Naive thymus-derived CD4-positive, alpha-beta T cell (primary cell): ENCODE results near the gene ADGRL1. TPM values are rescaled to one million over a fixed set of nuclear protein-coding genes. Genes with fewer than 3 reads are reported as not detected.
"Not testable (repeated sequence)": the region's sequence is repeated elsewhere in the genome, so short reads cannot be mapped to it uniquely, and the experiment has no call there.

Source experiments
- ATAC-seq: fragments of 150-1000 bp; cut with Tn5 transposase; 2 replicates; pipeline ENCODE4 v1.10.0; 2021; ENCODE audit warnings: mild to moderate bottlenecking, moderate library complexity
- CTCF ChIA-PET: fragments of 350-600 bp; sonication (Branson Sonifier 250); formaldehyde crosslinking; loops from one replicate; lab custom pipeline; 2021; ENCODE audit warnings: antibody characterized with exemption; lab: Charles Lee
- POLR2A ChIA-PET: fragments of 350-600 bp; sonication (Branson Sonifier 250); formaldehyde crosslinking; loops from one replicate; lab custom pipeline; 2021; ENCODE audit warnings: antibody characterized with exemption, inconsistent platforms; lab: Charles Lee
- DNase-seq, 9 donors: peaks; one replicate each; pipeline versions ENCODE4 v3.0.0 to v3.0.0-alpha.2; 2020 to 2022; ENCODE audit warnings: mixed read lengths in 1 of 9
- H3K27ac ChIP-seq: one replicate; pipeline ENCODE4 v1.7.0; 2013; ENCODE audit warnings: mild to moderate bottlenecking, low read depth, low read length, moderate library complexity
- H3K27me3 ChIP-seq, 2 donors: one replicate each; pipeline ENCODE4 v1.7.0; 2013; ENCODE audit warnings: low read length in 2 of 2, mild to moderate bottlenecking in 2 of 2, moderate library complexity in 2 of 2; ENCODE audit not compliant: control insufficient read depth in 2 of 2, insufficient read depth in 2 of 2
- H3K36me3 ChIP-seq, 3 experiments: 1 replicate in 2 of 3; 2 replicates in 1 of 3; pipeline ENCODE4 v1.7.0; 2013; ENCODE audit warnings: low read length in 3 of 3, mild to moderate bottlenecking in 3 of 3, moderate library complexity in 1 of 3; ENCODE audit not compliant: insufficient read depth in 3 of 3, control insufficient read depth in 2 of 3
- H3K4me1 ChIP-seq, 2 donors: one replicate each; pipeline ENCODE4 v1.7.0; 2013; ENCODE audit warnings: low read length in 2 of 2, mild to moderate bottlenecking in 2 of 2, moderate library complexity in 1 of 2; ENCODE audit not compliant: control insufficient read depth in 2 of 2, insufficient read depth in 2 of 2
- H3K4me3 ChIP-seq: 2 replicates; pipeline ENCODE4 v1.7.0; 2013; ENCODE audit warnings: mild to moderate bottlenecking, low read length
- H3K9me3 ChIP-seq, 3 experiments: 1 replicate in 2 of 3; 2 replicates in 1 of 3; pipeline ENCODE4 v1.7.0; 2013; ENCODE audit warnings: low read length in 3 of 3; ENCODE audit not compliant: control insufficient read depth in 2 of 3
- H3K27ac Mint-ChIP-seq, 9 donors: one replicate each; pipeline ENCODE4 v1.8.0; 2020 to 2022; ENCODE audit warnings: mixed read lengths in 9 of 9, mild to moderate bottlenecking in 8 of 9, moderate library complexity in 5 of 9, inconsistent platforms in 2 of 9
- H3K27me3 Mint-ChIP-seq, 5 donors: one replicate each; pipeline ENCODE4 v1.8.0; 2021 to 2022; ENCODE audit warnings: mixed read lengths in 5 of 5, mild to moderate bottlenecking in 1 of 5
- H3K36me3 Mint-ChIP-seq, 5 donors: one replicate each; pipeline ENCODE4 v1.8.0; 2020 to 2022; ENCODE audit warnings: mixed read lengths in 5 of 5, mild to moderate bottlenecking in 3 of 5, inconsistent platforms in 1 of 5
- H3K4me1 Mint-ChIP-seq, 7 donors: one replicate each; pipeline ENCODE4 v1.8.0; 2020 to 2022; ENCODE audit warnings: mixed read lengths in 7 of 7, mild to moderate bottlenecking in 3 of 7, inconsistent platforms in 1 of 7
- H3K4me3 Mint-ChIP-seq, 10 donors: one replicate each; pipeline ENCODE4 v1.8.0; 2020 to 2022; ENCODE audit warnings: mild to moderate bottlenecking in 10 of 10, mixed read lengths in 10 of 10, moderate library complexity in 6 of 10, inconsistent platforms in 2 of 10
- H3K9me3 Mint-ChIP-seq, 11 donors: one replicate each; pipeline ENCODE4 v1.8.0; 2020 to 2022; ENCODE audit warnings: mixed read lengths in 11 of 11, mild to moderate bottlenecking in 4 of 11, inconsistent platforms in 1 of 11, moderate library complexity in 1 of 11
- intact Hi-C, 2 donors: fragments of 100-400 bp; cut with micrococcal nuclease; formaldehyde crosslinking; loops; one replicate each; pipeline ENCODE4 v1.15.1; 2023
- polyA plus RNA-seq, 2 donors: library from polyadenylated mRNA; unstranded; fragments of 300-500 nt; fragmentation: Illumina TruSeq; gene quantifications; one replicate each; pipeline ENCODE4 v1.2.3, GENCODE V29; 2021
- total RNA-seq, 6 experiments: library from RNA in 5 of 6; stranded (reverse) in 5 of 6; gene quantifications; 1 replicate in 5 of 6; 2 replicates in 1 of 6; pipeline ENCODE4 v1.2.3 and lab custom pipeline; 2021 to 2026

The ADGRL1 gene
- total and polyA plus RNA-seq, 7 experiments from 2014 or later: 0.72 to 39.4 (median 31.1) TPM

GRCh38 chr19:14243718-14244117, 37.7 kb upstream of the ADGRL1 start:
- H3K4me1 ChIP-seq, H3K9me3 ChIP-seq, H3K27ac Mint-ChIP-seq, H3K4me3 ChIP-seq, CTCF ChIA-PET, H3K36me3 ChIP-seq, H3K4me1 Mint-ChIP-seq, H3K27ac ChIP-seq, ATAC-seq, H3K9me3 Mint-ChIP-seq, H3K27me3 Mint-ChIP-seq, intact Hi-C loops, H3K4me3 Mint-ChIP-seq, H3K27me3 ChIP-seq, POLR2A ChIA-PET, H3K36me3 Mint-ChIP-seq, DNase-seq: not testable (repeated sequence)

GRCh38 chr19:14237014-14237941, 31.3 kb upstream of the ADGRL1 start:
- ChIA-PET CTCF (interaction anchor here (0.6 kb wide), 1 partner anchor 53 kb away, joined by 3 read pairs; no protein-coding TSS in a partner anchor), POLR2A (interaction anchor here (0.6 kb wide), 1 partner anchor 162 kb away, joined by 4 read pairs; no protein-coding TSS in a partner anchor)
- H3K36me3 Mint-ChIP-seq: peaks cover 0 to 4% (median 0%) of the 10 kb centered on the region in 5 donors
- no peaks in the 10 kb centered on the region for H3K36me3 ChIP-seq
- ATAC-seq: peak; percentile 56
- no peaks in the 10 kb centered on the region for H3K9me3 ChIP-seq
- no peaks in the 10 kb centered on the region for H3K27me3 ChIP-seq
- DNase-seq: no peak
- H3K27ac ChIP-seq: no peak overlapping the region
- intact Hi-C loops: no loop called here
- no peak overlapping the region for H3K27ac Mint-ChIP-seq
- no peak overlapping the region for H3K4me3 Mint-ChIP-seq
- no peak overlapping the region for H3K4me3 ChIP-seq
- H3K27me3 Mint-ChIP-seq: peaks cover 0 to 2% (median 0%) of the 10 kb centered on the region in 5 donors
- H3K4me1 ChIP-seq: no peaks in the 10 kb centered on the region
- peaks cover 0 to 9% (median 0%) of the 10 kb centered on the region in 11 donors for H3K9me3 Mint-ChIP-seq
- H3K4me1 Mint-ChIP-seq: peaks cover 0 to 6% (median 3%) of the 10 kb centered on the region in 7 donors

- H3K27ac Mint-ChIP-seq, DNase-seq, H3K27me3 ChIP-seq, H3K27ac ChIP-seq, H3K27me3 Mint-ChIP-seq, ATAC-seq, H3K36me3 ChIP-seq, POLR2A ChIA-PET, H3K4me3 Mint-ChIP-seq, H3K4me3 ChIP-seq, H3K36me3 Mint-ChIP-seq, H3K4me1 ChIP-seq, H3K9me3 ChIP-seq, intact Hi-C loops: not testable (repeated sequence)
- peaks cover 0 to 13% (median 2%) of the 10 kb centered on the region in 11 donors for H3K9me3 Mint-ChIP-seq
- H3K4me1 Mint-ChIP-seq: peaks cover 3 to 17% (median 10%) of the 10 kb centered on the region in 7 donors
- CTCF ChIA-PET: interaction anchor here (0.7 kb wide), 1 partner anchor 96 kb away, joined by 5 read pairs; no protein-coding TSS in a partner anchor
Measured at GRCh38 chr19:14232945-14233344, 27.0 kb upstream of the ADGRL1 start.

- H3K4me3 ChIP-seq, H3K36me3 Mint-ChIP-seq, H3K36me3 ChIP-seq, H3K27ac ChIP-seq, ATAC-seq, H3K9me3 Mint-ChIP-seq, H3K27me3 ChIP-seq, intact Hi-C loops, DNase-seq, H3K9me3 ChIP-seq, H3K4me1 ChIP-seq, H3K27me3 Mint-ChIP-seq: not testable (repeated sequence)
- peaks cover 3 to 18% (median 8%) of the 10 kb centered on the region in 7 donors for H3K4me1 Mint-ChIP-seq
- peak overlapping the region in 2 of 9 donors; percentile 52 to 88 for H3K27ac Mint-ChIP-seq
- H3K4me3 Mint-ChIP-seq: peak overlapping the region in 9 of 10 donors; percentile 12 to 85 (median 53)
- ChIA-PET CTCF (interaction anchor here (0.7 kb wide), 1 partner anchor 92 kb away, joined by 3 read pairs; no protein-coding TSS in a partner anchor), POLR2A (interaction anchor here (0.8 kb wide), 1 partner anchor 209 kb away, joined by 5 read pairs; no protein-coding TSS in a partner anchor)
Measured at GRCh38 chr19:14228446-14229071, 22.6 kb upstream of the ADGRL1 start.

- H3K27ac ChIP-seq, intact Hi-C loops, H3K4me3 Mint-ChIP-seq, H3K27me3 Mint-ChIP-seq, H3K27ac Mint-ChIP-seq, H3K4me1 ChIP-seq, ATAC-seq, H3K9me3 ChIP-seq, H3K36me3 Mint-ChIP-seq, DNase-seq, H3K4me3 ChIP-seq, H3K36me3 ChIP-seq, H3K27me3 ChIP-seq, H3K9me3 Mint-ChIP-seq: not testable (repeated sequence)
- peaks cover 6 to 20% (median 11%) of the 10 kb centered on the region in 7 donors for H3K4me1 Mint-ChIP-seq
- ChIA-PET CTCF (interaction anchor here (0.6 kb wide), 1 partner anchor 98 kb away, joined by 5 read pairs; no protein-coding TSS in a partner anchor), POLR2A (interaction anchor here (0.6 kb wide), 1 partner anchor 24 kb away, joined by 6 read pairs; no protein-coding TSS in a partner anchor)
Measured at GRCh38 chr19:14226498-14226897, 20.5 kb upstream of the ADGRL1 start.

GRCh38 chr19:14222886-14223285, 16.9 kb upstream of the ADGRL1 start:
- Histone ChIP-seq H3K36me3 (no peaks in the 10 kb centered on the region), H3K4me1 (no peaks in the 10 kb centered on the region), H3K27ac (no peak overlapping the region), H3K27me3 (no peaks in the 10 kb centered on the region), H3K4me3 (no peak overlapping the region), H3K9me3 (no peaks in the 10 kb centered on the region)
- Mint-ChIP-seq H3K27ac (no peak overlapping the region), H3K36me3 (no peaks in the 10 kb centered on the region), H3K9me3 (no peaks in the 10 kb centered on the region), H3K4me3 (no peak overlapping the region), H3K4me1 (peaks cover 6 to 13% (median 9%) of the 10 kb centered on the region in 7 donors), H3K27me3 (peaks cover 0 to 5% (median 0%) of the 10 kb centered on the region in 5 donors)
- CTCF ChIA-PET: interaction anchor here (0.7 kb wide), 1 partner anchor 972 kb away, joined by 4 read pairs; no protein-coding TSS in a partner anchor
- POLR2A ChIA-PET: no interaction called here
- ATAC-seq (no peak), DNase-seq (no peak)
- intact Hi-C loops: no loop called here
